Midbrain (tissue), 1 donor: ENCODE measurements around the gene EDA.

Experiments
- DNase-seq: peaks from one replicate; lab custom pipeline; 2025; lab: John Stamatoyannopoulos, UW

Gene EDA

DNA sequence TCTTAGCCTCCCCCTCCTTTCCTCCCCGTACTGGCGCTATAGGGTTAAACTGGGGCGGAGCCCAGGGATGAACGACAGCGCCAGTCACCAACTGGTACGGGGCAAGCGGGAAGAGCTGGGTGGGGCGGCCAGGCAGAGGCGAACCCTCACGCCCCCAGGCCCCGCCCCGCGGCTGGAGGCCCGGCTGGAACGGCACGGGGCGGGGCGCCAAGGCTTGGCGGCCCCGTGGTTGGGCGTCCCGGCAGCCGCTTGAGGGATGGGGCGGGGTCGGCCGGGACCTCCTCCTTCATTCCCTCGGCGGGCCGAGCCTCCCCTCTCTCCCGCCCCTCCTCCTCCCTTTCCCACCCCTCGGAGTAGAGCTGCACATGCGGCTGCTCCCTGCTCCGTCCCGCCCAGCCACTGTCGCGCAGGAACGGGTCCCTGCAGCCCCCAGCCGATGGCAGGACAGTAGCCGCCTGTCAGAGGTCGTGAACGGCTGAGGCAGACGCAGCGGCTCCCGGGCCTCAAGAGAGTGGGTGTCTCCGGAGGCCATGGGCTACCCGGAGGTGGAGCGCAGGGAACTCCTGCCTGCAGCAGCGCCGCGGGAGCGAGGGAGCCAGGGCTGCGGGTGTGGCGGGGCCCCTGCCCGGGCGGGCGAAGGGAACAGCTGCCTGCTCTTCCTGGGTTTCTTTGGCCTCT, at the start of gene EDA:
Gene EDA (plus strand): TSS at position 335 of the 678 bp plus-strand sequence.
- peak; percentile 87 for DNase-seq

DNA sequence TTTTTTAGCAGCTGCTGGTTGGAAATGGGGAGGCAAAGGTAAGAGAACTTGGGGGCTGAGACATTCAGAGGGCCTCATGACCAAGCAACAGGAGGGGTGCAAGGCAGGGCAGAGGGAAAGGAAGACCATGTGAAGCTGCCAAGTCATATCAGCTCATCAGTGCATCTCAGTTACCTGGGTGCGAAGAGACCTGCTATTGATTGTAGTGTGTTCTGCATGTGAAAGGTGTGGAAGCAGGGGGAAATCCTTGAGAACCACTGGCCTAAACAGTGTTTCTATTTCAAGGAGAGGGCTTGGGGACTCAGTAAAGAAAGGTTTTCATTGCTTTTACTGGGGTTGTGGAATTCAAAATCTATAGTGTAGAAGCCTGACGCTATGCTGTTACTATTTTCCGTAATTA, 47.1 kb upstream of the EDA start:
- DNase-seq: no peak

- DNase-seq: no peak
Measured at GRCh38 chrX:69597399-69597798, 18.5 kb upstream of the EDA start.

GRCh38 chrX:69600182-69600581, 15.7 kb upstream of the EDA start:
- DNase-seq: no peak

GRCh38 chrX:69603566-69604194, 12.2 kb upstream of the EDA start:
- DNase-seq: no peak

DNA sequence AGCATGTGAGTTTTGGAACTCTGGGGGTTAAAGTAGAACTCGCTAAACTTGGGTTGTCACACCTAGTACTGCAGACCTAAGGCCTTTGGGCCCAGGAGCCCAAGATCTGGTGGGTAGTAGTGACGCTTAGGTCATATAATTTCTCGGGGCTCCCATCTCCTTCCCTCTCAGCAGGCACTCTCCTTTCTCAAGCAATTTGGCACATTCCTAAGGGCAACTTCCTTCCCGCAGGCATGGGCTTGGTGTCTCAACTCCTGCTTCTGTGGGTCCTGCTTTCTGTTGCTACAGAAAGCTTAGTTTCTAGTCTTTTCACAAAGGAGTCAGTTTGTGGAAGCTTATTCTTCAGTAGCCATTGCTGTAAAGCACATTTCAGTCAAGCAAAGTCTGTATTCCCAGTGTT, 10.4 kb upstream of the EDA start:
- DNase-seq: no peak

DNA sequence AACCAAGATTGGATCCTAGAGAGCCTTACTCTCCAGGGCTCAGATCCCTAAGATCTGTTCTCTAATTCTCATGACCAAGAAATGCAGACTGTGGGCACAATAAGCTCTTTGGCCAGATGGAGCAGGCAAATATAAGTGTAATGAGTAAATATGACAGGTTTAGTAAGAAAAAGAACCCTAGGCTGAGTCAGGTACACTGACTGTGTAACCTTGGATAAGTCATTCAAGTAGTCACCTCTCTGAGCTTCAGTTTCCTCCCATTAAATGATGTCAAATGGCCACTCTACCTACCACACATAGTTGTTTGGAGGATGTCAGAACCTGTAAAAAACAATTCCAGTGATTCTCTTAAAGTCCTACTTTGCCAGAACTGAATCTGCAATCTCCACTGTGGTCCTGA, 8.3 kb upstream of the EDA start:
- DNase-seq: no peak

DNA sequence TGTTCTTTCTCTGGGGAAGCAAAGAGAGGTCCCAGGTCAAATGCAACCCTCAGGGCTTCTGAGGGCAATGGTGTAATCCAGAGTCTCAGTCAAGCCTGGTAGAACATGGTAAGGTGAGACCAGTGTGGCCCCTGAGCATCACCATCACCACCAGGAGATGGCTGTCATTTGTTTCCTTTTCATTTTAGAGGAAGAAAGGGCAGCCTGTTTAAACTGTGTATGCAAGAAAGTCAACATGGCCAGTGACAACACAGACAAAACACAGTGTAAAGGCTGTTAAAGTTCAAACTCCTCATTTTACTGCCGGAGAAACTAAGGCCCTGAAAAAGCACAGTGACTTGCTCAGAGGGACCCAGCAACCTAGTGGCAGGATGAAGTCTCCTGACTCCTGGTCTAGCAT, 2.0 kb upstream of the EDA start:
- DNase-seq: no peak

DNA sequence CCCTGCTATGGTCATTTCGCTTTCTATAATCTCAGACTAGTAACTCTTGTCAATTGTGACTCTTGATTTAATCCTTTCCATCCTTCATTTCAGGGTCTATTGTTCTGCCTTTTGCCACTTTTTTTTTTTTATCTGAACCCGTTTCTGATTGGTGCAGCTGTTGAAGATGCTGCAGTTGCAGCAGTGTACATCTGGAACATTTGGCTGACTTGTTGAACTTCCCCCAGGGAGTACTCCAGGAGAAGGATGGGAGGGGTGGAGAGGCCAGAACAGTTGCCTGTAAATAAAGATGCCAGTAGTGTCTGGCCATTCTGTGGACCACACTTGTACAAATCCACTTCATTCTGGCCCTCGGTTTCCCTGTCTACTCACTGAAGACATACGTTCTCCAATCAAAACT, 1.0 kb upstream of the EDA start:
- no peak for DNase-seq

GRCh38 chrX:69615342-69615741, 571 bp upstream of the EDA start:
- peak; percentile 35 for DNase-seq

DNA sequence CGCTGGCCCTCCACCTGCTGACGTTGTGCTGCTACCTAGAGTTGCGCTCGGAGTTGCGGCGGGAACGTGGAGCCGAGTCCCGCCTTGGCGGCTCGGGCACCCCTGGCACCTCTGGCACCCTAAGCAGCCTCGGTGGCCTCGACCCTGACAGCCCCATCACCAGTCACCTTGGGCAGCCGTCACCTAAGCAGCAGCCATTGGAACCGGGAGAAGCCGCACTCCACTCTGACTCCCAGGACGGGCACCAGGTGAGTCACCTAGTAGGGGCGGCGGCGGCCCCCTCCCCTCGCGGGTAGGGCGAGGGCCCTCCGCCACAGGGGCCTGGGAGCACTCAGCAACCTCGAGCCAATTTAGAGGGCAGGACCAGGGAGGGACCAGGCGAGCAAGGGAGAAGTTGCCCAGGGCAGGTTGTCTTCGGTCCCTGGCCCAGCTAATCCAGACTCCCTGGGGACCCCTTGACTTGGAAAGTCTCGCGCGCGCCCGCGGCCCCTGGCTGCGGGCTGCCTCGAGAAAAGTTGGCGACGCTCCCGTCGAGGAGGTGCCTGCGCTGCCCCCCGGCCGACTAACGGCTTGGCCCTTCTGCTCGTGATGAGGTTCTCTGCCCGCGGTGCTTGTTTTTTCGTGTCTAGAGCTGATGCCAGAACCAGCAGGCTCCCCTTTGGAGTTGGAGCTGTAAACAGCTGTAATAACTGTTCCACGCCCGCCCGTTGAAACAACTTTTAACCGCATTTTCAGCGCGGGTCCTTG, 717 bp downstream of the EDA start:
- peak; percentile 1 for DNase-seq

DNA sequence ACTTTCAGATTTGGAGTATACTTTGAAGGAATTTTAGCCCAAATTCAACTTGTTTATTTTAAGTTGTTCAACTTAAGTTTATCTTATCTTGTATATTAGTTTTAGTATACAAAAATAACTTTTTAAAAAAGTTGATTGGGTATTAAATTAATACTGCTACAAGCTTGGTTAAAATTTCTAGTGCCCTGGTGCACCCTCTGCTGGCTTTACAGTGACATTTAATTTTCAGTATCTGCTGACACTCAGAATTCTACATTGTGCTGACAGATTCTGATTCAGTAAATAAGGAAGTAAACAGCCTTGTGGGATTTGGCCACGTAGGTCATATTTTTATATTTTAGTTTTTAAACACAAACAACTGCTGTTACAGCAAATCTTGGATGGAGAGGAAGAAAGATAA, 2.9 kb downstream of the EDA start:
- peak; percentile 11 for DNase-seq

GRCh38 chrX:69626129-69626528, 10.2 kb downstream of the EDA start:
- no peak for DNase-seq

GRCh38 chrX:69627744-69628143, 11.8 kb downstream of the EDA start:
- no peak for DNase-seq

DNA sequence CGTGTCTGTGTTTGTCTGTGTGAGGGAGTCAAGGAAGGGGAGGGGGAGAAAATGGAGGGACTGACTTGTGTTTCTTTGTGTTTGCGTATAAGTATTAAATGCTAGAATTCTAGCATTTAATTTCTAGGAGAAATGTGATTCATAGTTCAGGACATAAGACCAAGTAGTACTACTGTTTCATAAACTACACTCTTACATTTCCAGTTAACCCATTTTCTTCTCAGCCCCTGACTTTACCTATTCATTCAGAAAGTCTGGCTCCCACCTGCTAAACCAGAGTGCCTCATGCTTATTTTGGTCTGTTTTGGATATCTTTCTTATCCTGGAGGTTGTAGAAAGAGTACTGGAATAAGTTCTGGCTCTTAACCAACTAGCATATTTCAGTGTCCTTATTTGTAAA, 14.2 kb downstream of the EDA start:
- DNase-seq: no peak

- no peak for DNase-seq
Measured at GRCh38 chrX:69664693-69665092, 48.8 kb downstream of the EDA start.

GRCh38 chrX:69670001-69670555, 54.2 kb downstream of the EDA start:
- DNase-seq: no peak

GRCh38 chrX:69674891-69675290, 59.0 kb downstream of the EDA start:
- no peak for DNase-seq

DNA sequence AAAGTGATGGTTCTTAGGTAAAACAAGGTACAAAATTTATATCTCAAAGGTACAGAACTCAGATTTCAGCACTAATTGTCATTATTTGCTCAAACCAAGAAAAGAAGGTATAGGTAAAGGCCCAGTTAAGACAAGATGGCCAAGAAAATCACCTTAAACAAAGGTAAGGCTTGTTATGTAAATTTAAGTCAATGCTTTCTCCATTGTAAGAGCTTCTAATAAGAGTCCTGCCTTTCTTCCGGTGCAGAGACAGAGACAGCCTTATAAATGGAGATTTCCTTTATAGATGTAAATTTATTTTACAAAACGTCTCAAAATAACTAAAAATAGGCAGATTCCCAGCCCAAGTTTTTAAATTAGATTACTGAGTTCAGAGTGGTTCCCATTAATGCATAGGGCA, 89.9 kb downstream of the EDA start:
- DNase-seq: no peak

- no peak for DNase-seq
Measured at GRCh38 chrX:69718102-69718501, 102.2 kb downstream of the EDA start.

DNA sequence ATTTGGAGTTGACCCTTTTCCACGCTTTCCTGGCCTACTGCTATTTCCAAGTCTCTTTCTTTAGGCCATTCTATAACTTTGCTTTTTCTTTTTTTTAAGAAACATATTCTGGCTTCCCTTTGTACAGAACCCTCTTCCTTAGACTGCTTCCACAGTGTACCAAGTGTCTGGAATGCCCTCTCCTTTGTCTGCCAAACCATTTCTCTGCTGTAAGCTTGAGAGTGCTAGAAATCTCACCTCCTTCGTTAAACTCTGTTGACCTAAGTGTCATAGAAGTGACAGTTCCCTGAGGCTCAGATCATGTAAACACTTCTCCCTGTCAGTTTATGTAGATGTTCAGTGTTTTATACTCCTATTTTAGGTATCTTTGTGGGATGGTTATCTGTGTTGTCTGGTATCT, 108.4 kb downstream of the EDA start:
- no peak for DNase-seq

- no peak for DNase-seq
Measured at GRCh38 chrX:69740317-69740716, 124.4 kb downstream of the EDA start.

- DNase-seq: no peak
Measured at GRCh38 chrX:69741721-69742120, 125.8 kb downstream of the EDA start.
